Measurements from ENCODE around the gene ZYG11B.
A peak's percentile ranks its signal among the peaks of the same experiment; 100 is the strongest.
"Not testable (repeated sequence)": the region's sequence is repeated elsewhere in the genome, so short reads cannot be mapped to it uniquely, and the experiment has no call there.

ZYG11B gene

GRCh38 chr1:52856026-52856425 lies 129.8 kb downstream of the ZYG11B start:
- peak; percentile 53 for DNase-seq

GRCh38 chr1:52857443-52857842 lies 131.2 kb downstream of the ZYG11B start:
- DNase-seq, result no peak

GRCh38 chr1:52862666-52863458 lies 136.6 kb downstream of the ZYG11B start:
- no peak for DNase-seq

GRCh38 chr1:52867087-52867863 lies 141.0 kb downstream of the ZYG11B start:
- DNase-seq, result peak; percentile 89

GRCh38 chr1:52869727-52870126 lies 143.5 kb downstream of the ZYG11B start:
- DNase-seq, result not testable (repeated sequence)

GRCh38 chr1:52876843-52877242 lies 150.6 kb downstream of the ZYG11B start:
- DNase-seq, result no peak

All from NCI-H526 treated with DMSO at 0.1 percent for 48 hours (cell line).